Lower lobe of right lung (tissue), 2 donors: ENCODE measurements around the gene TMEM150C. TPM values are rescaled to one million over a fixed set of nuclear protein-coding genes. Genes with fewer than 3 reads are reported as not detected.

ENCODE experiments used
- ATAC-seq, 2 donors: fragments of 200-7000 bp; cut with Tn5 transposase; one replicate each; pipeline ENCODE4 v1.9.1; 2020 to 2022; ENCODE audit warnings: mild to moderate bottlenecking in 2 of 2, moderate library complexity in 2 of 2
- DNase-seq: peaks from one replicate; pipeline ENCODE4 v3.0.0-alpha.2; 2020
- H3K27ac ChIP-seq: fragments of 200-600 bp; one replicate; pipeline ENCODE4 v1.8.0; 2022
- H3K27me3 ChIP-seq: fragments of 200-600 bp; one replicate; pipeline ENCODE4 v1.8.0; 2022; ENCODE audit warnings: low read depth
- H3K36me3 ChIP-seq: fragments of 200-600 bp; one replicate; pipeline ENCODE4 v1.8.0; 2022; ENCODE audit warnings: mild to moderate bottlenecking
- H3K4me1 ChIP-seq: fragments of 200-600 bp; one replicate; pipeline ENCODE4 v1.8.0; 2022
- H3K4me3 ChIP-seq: fragments of 200-600 bp; one replicate; pipeline ENCODE4 v1.8.0; 2022; ENCODE audit warnings: mild to moderate bottlenecking
- H3K9me3 ChIP-seq: fragments of 200-600 bp; one replicate; pipeline ENCODE4 v1.8.0; 2022
- intact Hi-C: fragments of 100-400 bp; cut with DNase I; formaldehyde crosslinking; loops from one replicate; pipeline ENCODE4 v1.11.0; 2022
- total RNA-seq: library from RNA; stranded (reverse); fragmentation: NEBNext Ultra II Directional; extraction: Animal tissue kit (Norgen Biotek cat#: 25700); gene quantifications from one replicate; pipeline ENCODE4 v1.2.1, GENCODE V29; 2021
- TF ChIP-seq, protein P1 (sequence below): fragments of 200-600 bp; IDR thresholded peaks from one replicate; pipeline ENCODE4 v1.8.0; 2022; ENCODE audit warnings: antibody characterized with exemption, mild to moderate bottlenecking
- donor health status: DM: no; HTN: yes; CAD: no; lungs with severe emphysema.

TMEM150C gene
- total RNA-seq, 1 donor from 2014 or later, result 6.9 TPM

DNA sequence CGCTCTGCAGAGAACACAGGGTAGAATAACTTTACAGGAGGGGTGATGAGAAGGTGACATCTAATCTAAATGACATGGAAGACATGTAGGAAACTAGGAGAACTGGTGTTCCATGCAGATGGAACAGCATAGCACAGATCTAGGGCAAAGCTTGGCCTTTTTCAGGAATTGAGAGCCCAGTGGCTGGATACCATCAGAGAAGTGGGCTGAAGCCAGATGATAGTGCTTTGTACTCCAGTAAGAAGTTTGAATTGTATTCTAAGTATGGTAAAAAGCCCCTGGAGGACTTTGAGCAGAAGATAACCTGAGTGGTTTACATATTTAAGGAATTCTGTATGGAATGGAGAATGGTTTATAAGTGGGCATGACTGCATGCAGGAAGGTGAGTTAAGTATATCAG lies 98.6 kb downstream of the TMEM150C start:
- DNase-seq (no peak), ATAC-seq (peak in 1 of 2 donors; percentile 45)
- peaks cover 28% of the 10 kb centered on the region for H3K36me3 ChIP-seq
- peaks cover 5% of the 10 kb centered on the region for H3K4me1 ChIP-seq
- TF ChIP-seq, protein P1, sequence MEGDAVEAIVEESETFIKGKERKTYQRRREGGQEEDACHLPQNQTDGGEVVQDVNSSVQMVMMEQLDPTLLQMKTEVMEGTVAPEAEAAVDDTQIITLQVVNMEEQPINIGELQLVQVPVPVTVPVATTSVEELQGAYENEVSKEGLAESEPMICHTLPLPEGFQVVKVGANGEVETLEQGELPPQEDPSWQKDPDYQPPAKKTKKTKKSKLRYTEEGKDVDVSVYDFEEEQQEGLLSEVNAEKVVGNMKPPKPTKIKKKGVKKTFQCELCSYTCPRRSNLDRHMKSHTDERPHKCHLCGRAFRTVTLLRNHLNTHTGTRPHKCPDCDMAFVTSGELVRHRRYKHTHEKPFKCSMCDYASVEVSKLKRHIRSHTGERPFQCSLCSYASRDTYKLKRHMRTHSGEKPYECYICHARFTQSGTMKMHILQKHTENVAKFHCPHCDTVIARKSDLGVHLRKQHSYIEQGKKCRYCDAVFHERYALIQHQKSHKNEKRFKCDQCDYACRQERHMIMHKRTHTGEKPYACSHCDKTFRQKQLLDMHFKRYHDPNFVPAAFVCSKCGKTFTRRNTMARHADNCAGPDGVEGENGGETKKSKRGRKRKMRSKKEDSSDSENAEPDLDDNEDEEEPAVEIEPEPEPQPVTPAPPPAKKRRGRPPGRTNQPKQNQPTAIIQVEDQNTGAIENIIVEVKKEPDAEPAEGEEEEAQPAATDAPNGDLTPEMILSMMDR, result no peak
- H3K27ac ChIP-seq, result no peak overlapping the region
- no peaks in the 10 kb centered on the region for H3K9me3 ChIP-seq
- H3K27me3 ChIP-seq, result no peaks in the 10 kb centered on the region
- intact Hi-C loops, result loop anchor here (10.0 kb wide), 1 partner anchor 272 kb away; no protein-coding TSS in a partner anchor
- H3K4me3 ChIP-seq, result no peak overlapping the region

DNA sequence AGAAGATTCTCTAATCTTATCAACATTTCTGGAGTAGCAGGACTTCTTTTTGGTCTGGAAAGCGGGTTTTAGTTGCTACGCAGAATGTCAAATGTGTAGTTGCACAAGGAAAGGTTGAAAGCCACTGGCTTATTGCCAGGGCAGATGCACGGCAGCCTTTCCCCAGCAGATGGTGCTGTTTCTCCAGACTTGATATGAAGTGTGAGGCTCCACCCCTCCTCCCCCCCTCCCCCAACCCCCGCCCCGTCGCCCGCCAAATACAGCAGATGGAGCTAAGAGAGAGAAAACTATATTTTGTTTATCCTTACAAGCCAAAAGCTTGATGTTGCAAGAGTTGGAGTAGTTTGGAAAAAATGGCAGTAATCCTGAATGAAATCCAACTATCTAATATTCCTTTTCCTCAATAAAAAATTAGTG lies 99.4 kb downstream of the TMEM150C start:
- H3K9me3 ChIP-seq, result no peaks in the 10 kb centered on the region
- intact Hi-C loops, result loop anchor here (10.0 kb wide), 1 partner anchor 272 kb away; no protein-coding TSS in a partner anchor
- TF ChIP-seq, protein P1, result peak; percentile 87
- no peak overlapping the region for H3K27ac ChIP-seq
- H3K4me1 ChIP-seq, result peaks cover 5% of the 10 kb centered on the region
- H3K36me3 ChIP-seq, result peaks cover 36% of the 10 kb centered on the region
- H3K27me3 ChIP-seq, result no peaks in the 10 kb centered on the region
- ATAC-seq, result peak; percentile 89 to 91
- peak; percentile 77 for DNase-seq
- no peak overlapping the region for H3K4me3 ChIP-seq

DNA sequence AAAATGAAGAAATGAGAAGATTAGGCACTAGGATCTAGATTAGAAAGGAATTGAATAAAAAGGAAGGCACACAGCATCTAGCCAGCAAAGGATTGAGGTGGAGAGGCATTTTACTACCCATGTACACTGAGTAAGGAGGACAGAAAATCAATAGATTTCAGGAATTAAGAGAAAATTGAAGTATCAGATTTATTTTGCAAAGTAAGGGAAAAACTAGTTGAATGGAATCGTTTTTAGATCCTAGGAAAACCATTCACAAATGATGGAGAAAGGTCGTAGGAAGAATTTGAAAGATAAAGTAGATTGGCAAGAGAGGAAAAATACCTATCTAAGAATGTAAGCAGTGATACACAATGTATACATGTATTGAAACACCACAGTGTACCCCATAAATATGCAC lies 100.1 kb downstream of the TMEM150C start:
- DNase-seq (no peak), ATAC-seq (no peak)
- H3K9me3 ChIP-seq, result no peaks in the 10 kb centered on the region

DNA sequence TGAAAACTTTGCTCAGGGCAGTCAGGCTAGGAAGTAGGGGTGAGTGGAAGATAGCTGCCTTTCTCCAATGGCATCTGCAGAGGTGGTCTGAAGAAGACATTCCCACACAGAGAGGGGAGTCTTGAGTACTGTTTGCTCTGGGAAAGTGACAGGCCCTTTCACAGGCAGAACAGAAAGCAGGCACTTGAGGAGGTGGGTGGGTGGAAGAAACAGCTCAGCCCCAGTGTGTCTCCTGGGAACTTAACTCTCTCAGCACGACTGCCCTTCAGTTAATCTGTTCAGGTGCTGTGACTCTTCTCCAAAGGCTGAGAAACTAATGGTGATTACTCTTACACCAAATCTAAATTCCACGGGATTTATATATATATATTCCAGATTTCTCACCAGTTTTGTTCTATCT lies 103.1 kb downstream of the TMEM150C start:
- no peak for ATAC-seq
- intact Hi-C loops, result no loop called here
- Histone ChIP-seq H3K9me3 (no peaks in the 10 kb centered on the region), H3K4me3 (no peak overlapping the region), H3K27me3 (no peaks in the 10 kb centered on the region), H3K36me3 (peaks cover 67% of the 10 kb centered on the region), H3K27ac (no peak overlapping the region), H3K4me1 (peaks cover 5% of the 10 kb centered on the region)
- no peak for DNase-seq
- TF ChIP-seq, protein P1, result no peak

More for the DNA sequence above, 100.1 kb downstream of the TMEM150C start:
- peaks cover 43% of the 10 kb centered on the region for H3K36me3 ChIP-seq
- intact Hi-C loops, result loop anchor here (10.0 kb wide), 1 partner anchor 273 kb away; no protein-coding TSS in a partner anchor
- H3K4me3 ChIP-seq, result no peak overlapping the region
- TF ChIP-seq, protein P1, result no peak
- H3K27ac ChIP-seq, result no peak overlapping the region
- H3K27me3 ChIP-seq, result no peaks in the 10 kb centered on the region
- H3K4me1 ChIP-seq, result peaks cover 5% of the 10 kb centered on the region

DNA sequence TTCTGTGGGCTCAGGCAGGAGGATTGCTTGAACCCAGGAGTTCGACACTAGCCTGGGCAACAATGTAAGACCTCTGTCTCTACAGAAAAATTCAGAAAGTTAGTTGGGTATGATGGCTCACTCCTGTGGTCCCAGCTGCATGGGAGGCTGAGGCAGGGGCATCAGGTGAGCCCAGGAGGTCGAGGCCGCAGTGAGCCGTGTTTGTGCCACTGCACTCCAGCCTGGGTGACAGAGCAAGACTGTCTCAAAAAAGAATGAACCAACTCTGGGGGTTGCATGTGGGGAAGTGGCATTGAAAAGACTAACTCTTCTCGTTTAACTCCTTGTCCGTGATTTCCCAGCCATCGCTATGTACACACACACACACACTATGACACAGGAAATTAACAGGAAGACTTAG lies 104.5 kb downstream of the TMEM150C start:
- intact Hi-C loops, result no loop called here

More for the DNA sequence above, 104.5 kb downstream of the TMEM150C start:
- TF ChIP-seq, protein P1, result no peak
- DNase-seq, result no peak
- Histone ChIP-seq H3K9me3 (no peaks in the 10 kb centered on the region), H3K4me3 (no peak overlapping the region), H3K27me3 (no peaks in the 10 kb centered on the region), H3K4me1 (no peaks in the 10 kb centered on the region), H3K36me3 (peaks cover 82% of the 10 kb centered on the region), H3K27ac (no peak overlapping the region)
- no peak for ATAC-seq
